Colonic mucosa (tissue), 4 donors: ENCODE results near the gene GABBR2. TPM values are rescaled to one million over a fixed set of nuclear protein-coding genes. Genes with fewer than 3 reads are reported as not detected.
A peak's percentile ranks its signal among the peaks of the same experiment; 100 is the strongest.

Experiments used
- DNase-seq: peaks from one replicate; pipeline ENCODE4 v3.0.0-alpha.2; 2020
- H3K27ac ChIP-seq: fragments of 200-600 bp; one replicate; pipeline ENCODE4 v1.8.0; 2021
- H3K27me3 ChIP-seq: fragments of 200-600 bp; one replicate; pipeline ENCODE4 v1.8.0; 2021
- H3K36me3 ChIP-seq: fragments of 200-600 bp; one replicate; pipeline ENCODE4 v1.8.0; 2021
- H3K4me1 ChIP-seq: fragments of 200-600 bp; one replicate; pipeline ENCODE4 v1.8.0; 2021; ENCODE audit warnings: mild to moderate bottlenecking
- H3K4me3 ChIP-seq: fragments of 200-600 bp; one replicate; pipeline ENCODE4 v1.8.0; 2021
- H3K9ac ChIP-seq, 2 donors: one replicate each; pipeline ENCODE4 v1.7.0; 2013; ENCODE audit warnings: control low read depth in 2 of 2, low read depth in 2 of 2, low read length in 2 of 2
- H3K9me3 ChIP-seq: fragments of 200-600 bp; one replicate; pipeline ENCODE4 v1.8.0; 2021
- intact Hi-C: fragments of 100-400 bp; cut with DNase I; formaldehyde crosslinking; loops from one replicate; pipeline ENCODE4 v1.14.1; 2022
- total RNA-seq, 2 donors: library from RNA; stranded (reverse); fragmentation: NEBNext Ultra II Directional in 1 of 2; extraction: Animal tissue kit (Norgen Biotek cat#: 25700) in 1 of 2; gene quantifications; one replicate each; pipeline ENCODE4 v1.2.1, GENCODE V29; 2021
- TF ChIP-seq, protein P1 (sequence below): fragments of 200-600 bp; IDR thresholded peaks from one replicate; pipeline ENCODE4 v1.8.0; 2022; ENCODE audit warnings: antibody characterized with exemption, mild to moderate bottlenecking
- donor health status: healthy.
- donor health status: DM: no; HTN: no; CAD: no.
- donor health status: DM: no; HTN: no; CAD: no.

Gene GABBR2
- total RNA-seq, 2 donors from 2014 or later: 0.05 TPM; not detected in 1

DNA sequence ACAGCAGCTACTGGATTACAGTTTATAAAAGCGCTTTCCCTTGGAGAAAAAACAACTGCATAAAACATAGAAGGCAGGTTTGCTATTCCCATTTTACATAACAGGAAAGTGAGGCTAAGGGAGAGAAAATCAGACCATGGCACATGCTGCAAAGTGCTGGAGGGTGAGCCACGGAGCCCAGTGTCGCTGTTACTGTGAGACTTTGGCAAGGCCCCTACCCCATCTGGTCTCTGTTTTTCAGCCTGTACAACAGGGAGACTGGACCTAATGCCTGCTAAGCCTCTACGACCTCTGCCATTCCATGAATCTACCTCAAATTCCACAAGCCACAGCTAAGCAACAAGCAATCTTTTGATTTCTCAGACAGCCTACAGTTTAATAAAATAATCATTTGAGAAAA lies 139.2 kb downstream of the GABBR2 start:
- Histone ChIP-seq H3K4me1 (no peaks in the 10 kb centered on the region), H3K9me3 (no peaks in the 10 kb centered on the region), H3K27ac (no peak overlapping the region), H3K9ac (no peak overlapping the region), H3K27me3 (no peaks in the 10 kb centered on the region), H3K36me3 (no peaks in the 10 kb centered on the region), H3K4me3 (no peak overlapping the region)
- intact Hi-C loops: no loop called here
- DNase-seq: no peak
- TF ChIP-seq, protein P1, sequence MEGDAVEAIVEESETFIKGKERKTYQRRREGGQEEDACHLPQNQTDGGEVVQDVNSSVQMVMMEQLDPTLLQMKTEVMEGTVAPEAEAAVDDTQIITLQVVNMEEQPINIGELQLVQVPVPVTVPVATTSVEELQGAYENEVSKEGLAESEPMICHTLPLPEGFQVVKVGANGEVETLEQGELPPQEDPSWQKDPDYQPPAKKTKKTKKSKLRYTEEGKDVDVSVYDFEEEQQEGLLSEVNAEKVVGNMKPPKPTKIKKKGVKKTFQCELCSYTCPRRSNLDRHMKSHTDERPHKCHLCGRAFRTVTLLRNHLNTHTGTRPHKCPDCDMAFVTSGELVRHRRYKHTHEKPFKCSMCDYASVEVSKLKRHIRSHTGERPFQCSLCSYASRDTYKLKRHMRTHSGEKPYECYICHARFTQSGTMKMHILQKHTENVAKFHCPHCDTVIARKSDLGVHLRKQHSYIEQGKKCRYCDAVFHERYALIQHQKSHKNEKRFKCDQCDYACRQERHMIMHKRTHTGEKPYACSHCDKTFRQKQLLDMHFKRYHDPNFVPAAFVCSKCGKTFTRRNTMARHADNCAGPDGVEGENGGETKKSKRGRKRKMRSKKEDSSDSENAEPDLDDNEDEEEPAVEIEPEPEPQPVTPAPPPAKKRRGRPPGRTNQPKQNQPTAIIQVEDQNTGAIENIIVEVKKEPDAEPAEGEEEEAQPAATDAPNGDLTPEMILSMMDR: no peak

DNA sequence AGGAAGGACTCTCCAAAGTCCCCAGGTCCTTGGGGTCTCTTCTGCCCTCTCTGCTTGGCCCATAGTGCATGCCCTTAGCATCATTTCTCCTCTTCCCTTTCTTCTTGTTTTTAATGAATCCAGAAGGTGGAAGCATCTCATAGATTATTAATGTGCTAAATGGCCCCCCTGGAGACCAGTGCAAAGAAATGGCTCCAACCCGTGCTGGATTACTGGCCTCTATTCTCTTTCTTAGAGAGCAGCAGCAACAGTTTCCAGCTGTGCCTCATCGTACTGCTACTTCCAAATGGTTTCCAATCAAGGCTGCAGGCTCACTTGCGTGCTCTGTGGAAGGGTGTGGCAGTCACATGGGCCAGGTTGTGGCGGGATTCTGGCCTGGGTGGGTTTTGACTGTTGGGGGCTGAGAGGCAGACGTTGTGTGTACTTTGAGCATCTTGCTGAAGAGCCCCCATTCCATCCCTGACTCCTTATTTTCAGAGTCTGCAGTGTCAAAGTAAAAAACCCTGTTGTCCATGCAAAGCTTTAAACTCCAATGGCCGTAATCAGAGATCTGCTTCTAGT lies 139.7 kb downstream of the GABBR2 start:
- intact Hi-C loops: no loop called here
- no peak for DNase-seq

DNA sequence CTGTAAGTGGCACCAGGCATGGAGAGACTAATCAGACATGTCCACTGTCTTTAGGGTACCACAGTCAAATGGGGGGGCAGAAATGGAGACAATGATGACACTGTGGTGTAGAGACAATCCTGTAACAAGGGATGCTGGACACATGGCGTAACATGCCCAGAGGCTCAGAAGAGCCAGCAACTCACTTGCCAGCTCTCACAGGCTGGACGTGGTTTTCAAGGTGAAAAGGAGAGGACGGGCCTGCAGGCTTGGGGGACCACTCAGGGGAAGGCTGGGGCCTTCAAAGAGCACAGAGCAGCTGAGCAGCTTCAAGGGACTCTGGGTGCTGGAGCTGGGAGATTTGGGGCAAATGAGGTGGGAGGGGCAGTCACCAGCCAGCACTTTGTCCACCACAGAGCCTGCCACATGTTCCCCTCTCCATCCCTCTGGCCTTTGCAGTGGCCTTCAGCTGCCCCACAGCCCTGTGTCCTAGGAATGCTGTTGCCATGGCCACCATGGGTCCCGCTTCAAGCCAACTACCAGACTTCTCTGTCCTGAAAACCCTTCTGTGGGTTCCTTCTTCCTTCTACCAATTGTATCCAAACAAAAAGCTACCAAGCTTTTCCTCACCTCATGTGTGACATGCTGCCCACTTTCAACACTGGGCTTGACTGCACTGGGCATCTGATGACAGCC lies 140.4 kb downstream of the GABBR2 start:
- intact Hi-C loops: no loop called here
- TF ChIP-seq, protein P1: no peak
- Histone ChIP-seq H3K27ac (no peak overlapping the region), H3K4me1 (no peaks in the 10 kb centered on the region), H3K9ac (no peak overlapping the region), H3K27me3 (no peaks in the 10 kb centered on the region), H3K9me3 (no peaks in the 10 kb centered on the region), H3K4me3 (no peak overlapping the region), H3K36me3 (no peaks in the 10 kb centered on the region)
- DNase-seq: no peak

More for the DNA sequence above, 139.7 kb downstream of the GABBR2 start:
- no peak overlapping the region for H3K27ac ChIP-seq
- no peak overlapping the region for H3K9ac ChIP-seq
- no peaks in the 10 kb centered on the region for H3K4me1 ChIP-seq
- TF ChIP-seq, protein P1: no peak
- no peak overlapping the region for H3K4me3 ChIP-seq
- H3K27me3 ChIP-seq: no peaks in the 10 kb centered on the region
- no peaks in the 10 kb centered on the region for H3K36me3 ChIP-seq
- H3K9me3 ChIP-seq: no peaks in the 10 kb centered on the region

DNA sequence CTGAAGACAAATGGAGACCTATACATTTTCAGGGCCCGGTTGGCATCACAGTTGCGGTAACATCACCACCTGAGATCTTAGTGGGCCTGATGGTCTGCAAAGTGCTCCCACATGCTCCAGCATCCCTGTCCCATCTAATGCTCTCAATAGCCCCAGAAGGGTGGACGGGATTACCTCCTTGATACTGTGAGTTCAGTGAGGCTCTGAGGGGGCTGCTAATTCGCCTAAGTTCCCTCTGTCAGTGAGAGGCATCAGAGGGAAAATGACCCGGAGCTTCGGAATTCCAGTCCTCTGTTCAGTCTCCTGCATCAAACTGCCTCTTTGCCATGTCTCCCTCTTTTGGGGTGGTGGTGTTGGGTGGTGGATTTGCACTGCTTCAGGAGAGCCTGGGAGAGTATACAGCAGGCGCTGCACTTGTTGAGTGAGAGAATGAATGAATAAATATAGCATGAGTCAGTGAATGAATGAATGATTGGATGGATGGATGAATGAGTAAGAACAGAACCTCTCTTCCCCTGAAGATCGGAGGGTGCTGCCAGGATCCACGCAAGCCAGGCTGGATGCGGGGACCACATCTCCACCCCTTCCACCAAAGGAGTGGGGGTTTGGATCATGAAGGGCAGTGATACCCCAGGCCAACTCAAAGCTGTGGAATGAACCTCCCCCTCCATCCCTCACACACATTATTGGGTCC lies 141.0 kb downstream of the GABBR2 start:
- Histone ChIP-seq H3K4me3 (no peak overlapping the region), H3K36me3 (no peaks in the 10 kb centered on the region), H3K27ac (no peak overlapping the region), H3K4me1 (no peaks in the 10 kb centered on the region), H3K9me3 (no peaks in the 10 kb centered on the region), H3K9ac (no peak overlapping the region), H3K27me3 (no peaks in the 10 kb centered on the region)
- DNase-seq: peak; percentile 4
- intact Hi-C loops: no loop called here
- TF ChIP-seq, protein P1: no peak

DNA sequence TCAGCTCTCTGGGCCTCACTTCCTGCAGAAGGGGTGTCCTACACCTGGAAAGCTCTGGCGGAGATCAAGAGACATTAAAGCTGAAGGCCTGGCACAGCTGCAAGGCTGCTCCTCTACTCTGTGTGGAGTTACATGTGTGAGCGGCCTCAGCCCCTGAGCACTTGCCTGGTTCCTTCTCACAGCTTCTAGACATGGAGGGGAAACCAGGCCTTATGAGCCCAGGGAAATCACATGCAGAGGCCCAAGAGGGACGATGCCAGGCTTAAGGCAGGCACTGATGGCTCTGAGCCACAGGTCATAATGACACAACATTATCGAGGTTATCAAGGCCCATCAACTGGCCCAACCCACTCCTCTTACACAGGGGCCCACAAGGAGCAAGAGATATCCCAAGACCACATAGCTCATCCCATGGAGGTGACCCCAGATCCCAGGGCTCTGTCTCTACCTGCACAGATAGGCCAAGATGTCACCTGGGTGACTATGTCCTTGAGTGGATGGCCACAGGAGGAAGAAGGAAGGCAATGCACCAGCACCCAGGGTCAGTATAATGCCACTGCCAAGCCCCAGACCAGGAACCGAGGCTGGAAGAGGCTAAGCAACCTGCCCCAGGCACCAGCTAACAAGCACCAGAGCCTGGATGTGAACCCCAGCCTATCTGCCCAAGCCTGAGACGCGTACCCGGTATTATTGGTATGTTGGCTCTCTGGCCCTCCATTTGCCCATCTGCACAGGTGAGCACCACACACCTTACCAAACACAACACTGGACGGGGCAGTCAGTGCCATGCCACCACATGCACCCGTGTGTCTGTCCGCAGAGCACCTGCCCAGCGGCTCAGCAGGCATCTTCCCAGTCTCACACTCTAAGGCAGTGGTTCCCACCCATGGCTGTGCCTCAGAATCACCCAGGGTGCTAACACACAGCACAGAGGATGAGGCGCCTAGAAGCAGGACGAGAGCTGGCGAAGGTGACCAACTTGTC lies 143.3 kb downstream of the GABBR2 start:
- peak; percentile 9 for DNase-seq

More for the DNA sequence above, 143.3 kb downstream of the GABBR2 start:
- Histone ChIP-seq H3K4me3 (no peak overlapping the region), H3K9me3 (no peaks in the 10 kb centered on the region), H3K36me3 (no peaks in the 10 kb centered on the region), H3K4me1 (no peaks in the 10 kb centered on the region), H3K9ac (no peak overlapping the region), H3K27me3 (no peaks in the 10 kb centered on the region), H3K27ac (no peak overlapping the region)
- TF ChIP-seq, protein P1: no peak
- intact Hi-C loops: no loop called here
